ENCODE results near the gene FBN2.

Gene FBN2

DNA sequence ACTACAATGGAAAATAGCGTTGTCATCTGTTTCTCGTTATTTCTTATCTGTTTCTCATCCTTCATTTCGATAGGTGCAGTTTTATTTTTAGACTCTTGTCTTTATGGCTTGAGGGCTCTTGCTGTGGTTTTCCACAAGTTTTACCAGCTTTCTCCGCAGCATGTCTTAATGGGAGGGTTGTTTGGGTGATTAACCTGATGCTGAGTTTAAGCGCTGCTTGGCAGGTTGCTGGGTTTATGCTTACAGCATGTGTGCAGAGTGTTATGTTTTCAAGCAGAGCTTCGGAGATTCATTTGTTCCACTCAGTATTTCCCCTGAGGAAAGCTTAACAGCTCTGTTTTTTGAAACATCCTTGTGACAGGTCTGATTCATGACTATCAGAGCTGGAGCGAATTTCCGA is 300.5 kb downstream of the FBN2 start:
- no peak for DNase-seq

DNA sequence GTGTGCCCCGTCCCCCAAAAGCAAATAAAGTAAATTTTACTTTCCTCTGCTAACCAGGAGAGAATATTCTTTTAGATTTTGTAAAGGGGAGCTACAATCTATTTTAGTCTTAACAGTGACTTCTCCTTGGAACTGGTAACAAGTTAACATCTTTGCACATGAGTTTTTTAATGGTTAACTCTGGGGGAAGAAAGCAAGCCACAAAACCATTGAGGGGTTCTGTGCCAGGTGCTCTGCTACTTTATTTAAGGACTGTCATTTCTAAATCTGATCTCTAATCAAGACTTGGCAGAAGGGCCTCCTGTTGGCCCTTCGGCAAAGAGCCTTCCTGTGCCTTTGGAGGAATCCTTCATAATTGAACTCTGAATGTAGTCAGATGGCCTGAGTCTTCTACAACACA is 301.0 kb downstream of the FBN2 start:
- no peak for DNase-seq

DNA sequence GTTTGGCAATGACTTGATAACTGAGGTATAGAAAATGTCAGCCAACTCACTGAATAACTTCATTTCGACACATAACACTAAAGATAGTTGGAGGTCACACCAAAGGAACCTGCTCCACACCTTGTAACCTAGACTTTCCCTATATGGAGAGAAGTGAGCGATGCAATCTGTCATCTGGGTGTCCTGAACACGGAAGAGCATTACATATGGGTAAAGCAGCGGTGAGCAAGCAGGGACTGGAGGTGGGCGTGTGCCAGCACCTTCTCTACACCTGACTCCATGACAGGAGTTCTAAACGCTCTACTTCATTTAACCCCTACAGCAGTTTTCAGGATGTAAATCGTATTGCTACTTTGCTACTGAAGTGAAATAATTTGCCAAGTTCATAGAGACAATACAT is 301.7 kb downstream of the FBN2 start:
- DNase-seq, result no peak

DNA sequence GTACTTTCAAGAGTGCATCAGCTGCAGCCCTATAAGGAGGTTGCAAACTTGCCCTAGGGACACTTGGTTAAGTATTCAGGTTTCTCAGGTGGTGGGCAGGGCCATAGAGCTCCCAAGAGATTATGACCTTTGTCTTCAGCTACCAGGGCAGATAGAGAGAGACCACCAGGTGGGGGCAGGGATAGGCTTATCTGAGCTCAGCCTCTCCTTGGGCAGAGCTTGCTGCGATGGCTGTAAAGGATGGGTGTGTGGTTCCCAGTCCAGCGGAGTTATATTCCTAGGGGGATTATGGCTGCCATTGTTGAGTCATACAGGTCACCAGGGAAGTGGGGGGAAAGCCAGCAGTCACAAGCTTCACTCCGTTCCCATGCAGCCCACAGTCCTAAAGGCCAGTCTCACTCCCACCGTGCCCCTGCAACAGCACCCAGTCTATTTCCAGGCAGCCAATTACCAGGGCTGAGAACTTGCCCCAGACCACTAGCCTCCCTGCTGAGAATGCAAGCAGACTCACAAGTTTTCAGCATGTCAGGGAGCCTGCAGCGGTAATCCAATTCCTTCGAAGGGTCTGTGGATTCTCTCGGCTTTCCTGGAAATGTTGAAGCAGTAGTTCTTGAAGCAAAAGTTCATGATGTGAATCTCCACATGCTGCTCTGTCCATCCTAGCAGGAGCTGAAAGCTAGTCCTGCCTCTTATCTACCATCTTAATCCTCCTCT is 303.0 kb downstream of the FBN2 start:
- DNase-seq, result no peak

DNA sequence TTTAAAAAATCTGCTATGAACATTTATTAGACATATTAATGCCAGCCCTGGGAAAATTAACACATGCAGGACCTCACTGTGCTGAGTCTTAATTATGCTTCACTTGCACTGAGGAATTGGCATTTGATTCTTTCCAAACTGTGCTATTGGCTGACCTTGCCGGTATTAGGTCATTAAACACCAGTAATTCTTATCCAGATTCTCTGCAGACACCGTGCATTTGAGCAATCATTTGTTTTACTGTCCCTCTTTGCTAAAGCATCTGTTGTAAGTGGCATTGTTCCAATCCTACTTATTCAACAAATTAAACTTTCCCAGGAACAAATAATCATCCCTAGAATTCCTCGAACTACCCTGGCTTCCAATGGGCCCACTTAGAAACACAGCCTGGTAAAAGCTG is 309.5 kb downstream of the FBN2 start:
- DNase-seq, result no peak

DNA sequence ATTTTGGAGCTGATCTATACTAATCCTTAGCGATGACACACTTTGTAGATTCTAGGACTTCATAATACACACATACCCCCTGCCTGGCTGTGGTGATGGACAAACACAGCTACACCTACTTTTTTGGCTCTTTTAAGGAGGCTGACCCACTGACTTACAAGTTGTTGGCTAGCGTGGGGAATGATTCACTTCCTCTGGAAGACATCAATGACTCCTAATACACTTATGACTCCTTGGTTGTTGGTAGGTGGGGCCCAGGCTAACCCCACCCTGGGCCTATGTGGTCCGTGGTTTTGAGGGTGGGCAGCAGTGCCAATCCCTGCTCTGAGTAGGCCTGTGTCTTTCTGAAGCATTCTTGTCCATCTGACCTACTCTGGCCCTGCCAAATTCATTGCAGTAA is 310.0 kb downstream of the FBN2 start:
- DNase-seq, result no peak

DNA sequence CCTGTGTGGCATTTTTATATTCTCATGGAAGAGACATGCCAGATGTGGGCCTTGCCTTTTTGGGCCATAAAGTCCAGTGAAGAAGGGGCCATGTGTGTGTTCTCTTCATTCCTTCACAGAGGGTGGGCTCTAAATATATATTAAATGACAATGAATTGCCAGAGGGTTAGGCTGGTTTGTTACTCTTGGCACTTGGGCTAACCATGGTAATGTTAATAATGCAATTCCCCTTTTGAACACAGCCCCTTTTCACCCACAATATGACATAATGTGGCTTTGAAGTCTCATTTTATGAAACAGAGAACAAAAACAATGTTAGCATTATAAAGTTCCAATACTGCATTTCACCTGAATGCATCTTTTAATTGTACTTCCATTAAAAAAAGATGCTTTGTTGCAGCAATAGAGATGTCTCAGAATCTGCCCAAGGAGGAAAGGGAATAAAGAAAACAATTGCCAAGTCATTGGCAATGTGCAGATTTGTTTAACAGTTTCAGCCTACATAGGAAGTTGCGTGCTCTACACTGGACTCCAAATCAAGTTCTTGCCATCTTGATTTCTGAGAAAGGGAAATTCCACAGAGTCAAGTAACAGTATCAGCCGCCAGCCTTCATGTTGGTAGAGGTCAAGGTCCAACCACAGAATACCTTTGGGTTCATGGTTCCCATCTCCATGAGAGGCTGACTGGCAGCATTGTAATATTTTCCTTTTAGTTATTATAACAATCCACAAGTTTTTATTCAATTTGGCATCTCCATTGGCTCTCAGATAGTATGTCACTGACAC is 312.6 kb downstream of the FBN2 start:
- DNase-seq, result no peak

DNA sequence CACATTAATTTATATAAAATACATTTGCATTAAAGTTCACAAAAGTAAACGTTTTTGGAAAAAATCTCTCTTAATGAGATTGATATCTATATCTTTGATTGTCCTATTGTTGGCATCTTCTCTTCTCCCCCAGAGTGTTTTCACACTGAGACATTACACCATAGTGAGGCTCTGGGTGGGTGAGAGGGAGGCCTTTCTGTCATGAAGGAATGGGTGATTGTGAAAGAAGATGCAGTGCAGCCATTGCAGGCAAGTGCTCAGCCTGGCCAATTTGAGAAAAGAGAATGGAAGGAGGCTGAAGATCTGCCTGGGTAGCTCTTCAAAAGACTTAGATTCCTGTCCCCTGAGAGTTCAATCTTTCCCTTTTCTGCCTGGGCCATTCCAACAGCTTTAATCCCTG is 313.7 kb downstream of the FBN2 start:
- no peak for DNase-seq

DNA sequence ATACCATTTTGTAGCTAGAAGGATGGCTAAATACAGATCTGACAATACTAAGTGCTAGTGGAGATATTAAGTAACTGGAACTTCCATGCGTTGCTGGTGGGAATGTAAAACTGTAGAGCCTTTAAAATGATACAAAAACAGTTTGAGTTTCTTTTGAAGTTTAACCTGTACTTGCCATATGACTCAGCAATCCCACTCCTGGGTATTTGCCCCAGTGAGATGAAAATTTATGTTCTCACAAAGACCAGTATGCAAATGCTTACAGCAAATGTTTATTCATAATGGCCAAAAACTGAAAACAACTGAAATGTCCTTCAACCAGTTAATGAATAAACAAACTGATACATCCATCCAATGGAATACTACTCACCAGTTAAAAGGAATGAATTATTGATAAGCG is 317.2 kb downstream of the FBN2 start:
- no peak for DNase-seq

DNA sequence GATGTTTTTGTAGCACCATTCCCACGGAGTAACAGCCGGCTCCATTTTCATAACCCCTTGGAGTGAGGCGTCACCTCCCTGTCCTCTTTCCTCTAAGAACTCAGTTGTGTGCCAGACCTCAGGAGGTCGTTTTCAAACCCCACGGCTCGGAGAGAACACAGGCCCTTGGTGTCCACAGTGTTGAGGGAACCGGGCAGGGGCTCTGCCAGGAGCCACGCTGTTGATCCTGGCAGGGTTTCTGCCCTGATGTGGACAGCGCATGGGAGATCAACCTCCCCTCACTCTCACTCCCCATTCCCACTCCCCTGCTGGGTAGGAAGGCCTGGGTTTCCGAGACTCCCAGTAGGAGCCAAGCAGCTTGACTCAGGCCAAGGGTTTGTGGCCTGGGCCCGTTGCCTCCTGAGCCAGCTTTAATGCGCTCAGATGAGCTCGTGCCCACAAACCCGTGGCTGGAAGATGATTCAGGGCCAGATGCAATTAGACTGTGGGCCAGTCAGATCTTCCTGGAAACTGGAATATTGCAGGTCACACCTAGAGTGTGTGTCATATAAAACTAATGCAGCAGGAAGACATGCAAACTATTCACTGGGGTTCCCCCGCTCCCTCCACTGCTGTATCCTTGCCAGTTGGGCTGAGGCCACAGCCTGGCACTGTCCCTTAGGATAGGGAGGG is 321.0 kb downstream of the FBN2 start:
- DNase-seq, result no peak

DNA sequence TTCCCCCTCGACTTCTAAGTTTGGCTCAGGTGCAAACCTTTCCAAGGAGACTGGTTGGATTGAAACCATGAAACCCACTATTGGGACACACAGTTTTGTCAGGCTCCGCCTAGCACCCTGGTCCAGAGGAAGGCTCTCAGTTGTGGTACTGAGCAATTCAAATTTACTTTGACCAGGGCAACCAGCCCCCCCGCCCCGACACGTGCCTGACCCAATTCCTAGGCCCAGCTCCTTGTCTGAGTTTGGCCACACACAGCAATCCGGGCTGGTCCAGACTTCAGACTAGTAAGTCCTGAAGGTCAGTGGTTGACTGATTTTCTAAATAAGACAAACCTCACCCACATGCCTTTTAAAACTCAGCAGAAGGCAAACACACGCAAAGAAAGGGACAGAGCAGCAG is 321.8 kb downstream of the FBN2 start:
- no peak for DNase-seq

DNA sequence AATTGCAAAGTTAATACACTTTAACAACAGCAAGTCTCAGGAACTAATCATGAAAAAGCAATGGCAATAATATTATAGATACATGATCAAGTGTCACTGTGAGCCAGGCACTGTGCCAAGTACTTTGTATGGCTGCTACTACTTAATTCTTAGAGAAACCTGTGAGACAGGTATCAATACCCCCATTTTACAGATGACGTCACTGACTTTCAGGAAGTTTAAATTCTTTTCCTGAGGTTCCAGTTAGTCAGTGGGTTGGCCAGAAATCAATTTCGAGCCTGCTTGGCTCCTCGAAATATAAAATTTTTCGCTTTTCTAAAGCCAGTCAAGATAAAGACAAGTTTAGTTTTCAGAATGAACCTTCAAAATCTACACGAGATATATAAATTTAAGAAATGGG is 324.2 kb downstream of the FBN2 start:
- no peak for DNase-seq

DNA sequence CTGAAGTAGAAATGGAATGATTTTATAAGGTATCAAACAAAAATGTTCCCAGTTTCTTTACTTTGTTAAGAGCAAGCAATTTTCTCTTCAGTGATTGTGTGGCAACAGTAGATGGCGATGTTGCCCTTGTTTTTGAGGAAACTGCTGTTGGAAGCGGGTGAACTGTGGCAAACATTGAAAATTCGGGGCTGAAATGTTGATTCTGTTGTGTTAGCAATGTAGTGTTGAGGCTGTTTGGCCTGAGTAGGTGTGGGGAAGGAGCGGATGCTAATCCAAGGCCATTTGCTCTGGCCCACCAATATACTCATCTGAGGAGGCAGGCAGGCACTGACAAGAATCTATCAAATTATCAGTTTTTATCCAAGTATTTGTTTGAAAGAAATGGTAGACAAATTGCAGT is 324.7 kb downstream of the FBN2 start:
- peak; percentile 41 for DNase-seq

DNA sequence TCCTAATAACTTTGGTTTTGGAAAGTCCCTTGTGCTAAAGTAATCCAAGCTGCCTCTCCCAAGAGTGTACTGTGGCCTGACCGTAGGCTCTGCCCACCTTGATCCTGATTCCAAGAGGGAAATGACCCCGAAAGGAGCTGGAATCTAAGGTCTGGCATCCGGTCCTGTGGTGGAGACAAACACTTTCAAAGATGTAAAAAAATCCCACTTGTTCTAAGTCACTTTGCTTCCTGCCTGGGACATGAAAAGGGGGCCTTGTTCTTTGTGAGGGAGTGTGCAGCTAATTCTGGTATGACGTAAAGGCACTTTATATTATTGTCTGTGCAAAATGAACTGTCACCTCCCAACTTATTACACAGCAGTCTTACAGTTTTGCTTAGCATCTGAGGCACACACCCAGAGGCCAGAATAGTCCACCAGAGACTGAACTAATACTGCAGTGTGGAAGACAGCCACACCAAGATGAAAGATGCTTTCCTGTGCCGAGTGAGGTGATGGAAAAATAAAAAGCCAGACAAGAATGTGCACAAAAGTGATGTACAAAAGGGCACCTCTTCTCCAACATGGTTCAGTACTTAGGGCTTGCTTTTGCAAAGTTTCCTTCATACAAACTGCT is 325.7 kb downstream of the FBN2 start:
- no peak for DNase-seq

DNA sequence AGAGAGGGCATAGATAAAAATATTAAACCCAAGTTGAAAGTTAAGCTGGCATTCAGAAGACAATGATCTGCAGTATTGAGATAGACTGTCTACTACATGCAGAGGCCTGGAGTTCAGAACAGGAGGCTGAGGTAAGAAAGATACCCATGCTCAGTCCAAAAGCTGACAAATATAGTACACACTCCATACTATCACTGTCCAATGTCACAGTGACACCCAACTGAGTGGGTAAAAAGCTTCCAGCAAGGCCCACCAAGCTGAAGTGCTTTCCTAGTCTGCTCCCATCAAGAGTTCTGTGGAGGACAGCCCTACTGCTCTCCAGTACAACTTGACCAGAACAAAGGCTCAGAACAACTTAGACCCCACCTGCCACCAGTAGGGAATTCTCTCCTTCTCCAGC is 329.6 kb downstream of the FBN2 start:
- no peak for DNase-seq
